GM12801 (cell line): ENCODE measurements around the gene VWA3B.

Experiments
- CTCF ChIP-seq: IDR thresholded peaks from one replicate; pipeline ENCODE4 v1.5.1; 2011; ENCODE audit warnings: control low read depth; ENCODE audit not compliant: insufficient read length; ENCODE audit errors: extremely low read depth

VWA3B gene

GRCh38 chr2:98247383-98247782, 160.4 kb downstream of the VWA3B start:
- no peak for TF ChIP-seq CTCF

GRCh38 chr2:98252038-98252773, 165.2 kb downstream of the VWA3B start:
- no peak for TF ChIP-seq CTCF

GRCh38 chr2:98253461-98254070, 166.6 kb downstream of the VWA3B start:
- TF ChIP-seq CTCF: no peak

- no peak for TF ChIP-seq CTCF
These were observed 167.6 kb downstream of the VWA3B start for GRCh38 chr2:98254504-98255059.

- TF ChIP-seq CTCF: no peak
These were observed 171.9 kb downstream of the VWA3B start for GRCh38 chr2:98258906-98259305.

- no peak for TF ChIP-seq CTCF
These were observed 176.4 kb downstream of the VWA3B start for GRCh38 chr2:98263362-98263761.

- no peak for TF ChIP-seq CTCF
These were observed 182.3 kb downstream of the VWA3B start for GRCh38 chr2:98269274-98269673.
